NCI-H748 (cell line): Measurements from ENCODE around the gene IL31RA.
"Not testable (repeated sequence)": the region's sequence is repeated elsewhere in the genome, so short reads cannot be mapped to it uniquely, and the experiment has no call there.

Source experiments
- DNase-seq: peaks from one replicate; lab custom pipeline; 2025; ENCODE audit not compliant: unreplicated experiment; lab: John Stamatoyannopoulos, UW

Gene IL31RA

DNA sequence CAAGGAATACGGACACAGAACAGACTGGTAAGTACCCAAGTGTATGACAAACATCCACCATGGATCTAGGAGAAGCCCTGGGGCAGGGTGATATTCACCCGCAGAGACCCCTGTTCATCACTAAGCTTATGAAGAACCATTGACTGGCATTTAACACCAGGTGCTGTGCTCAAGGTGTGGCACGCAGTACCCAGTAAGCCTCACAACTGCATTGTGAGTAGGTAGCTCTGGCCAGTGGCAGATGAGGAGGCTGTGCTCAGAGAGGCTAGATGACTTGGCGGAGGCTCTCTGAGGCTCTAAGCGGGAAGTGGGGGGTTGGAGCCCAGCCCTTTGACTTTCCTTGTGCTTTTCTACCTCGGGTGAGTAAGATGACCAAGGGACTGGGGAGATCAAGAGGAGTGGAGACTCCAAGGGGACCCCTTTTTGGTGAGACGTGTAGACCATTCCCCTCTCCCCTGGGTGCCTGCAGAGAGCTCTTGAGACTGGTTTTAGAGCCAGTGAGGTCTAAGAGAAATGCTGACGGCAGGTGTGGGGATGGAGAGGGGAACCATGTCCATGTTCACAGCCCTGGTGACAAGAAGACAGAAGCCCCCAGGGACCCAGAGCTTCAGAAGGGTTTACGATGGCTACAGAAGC, 72.8 kb downstream of the IL31RA start:
- DNase-seq = peak; percentile 19

DNA sequence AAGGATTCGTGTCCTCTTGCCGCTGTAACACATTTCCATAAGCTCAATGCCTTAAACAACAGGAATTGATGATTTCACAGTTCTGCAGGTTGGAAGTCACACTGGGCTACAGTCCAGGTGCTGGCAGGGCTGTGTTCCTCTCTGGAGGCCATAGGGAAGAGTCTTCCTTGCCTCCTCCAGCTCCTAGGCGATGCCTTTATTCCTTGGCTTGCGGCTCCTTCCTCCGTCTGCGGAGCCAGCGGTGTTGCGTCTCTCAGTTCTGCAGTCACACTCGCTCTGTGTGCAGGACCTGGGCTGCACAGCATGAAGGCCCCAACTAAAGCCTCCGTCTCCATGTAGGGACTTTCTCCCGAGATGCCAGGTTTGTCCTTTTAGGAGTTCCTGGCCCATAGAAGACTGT, 73.6 kb downstream of the IL31RA start:
- no peak for DNase-seq

DNA sequence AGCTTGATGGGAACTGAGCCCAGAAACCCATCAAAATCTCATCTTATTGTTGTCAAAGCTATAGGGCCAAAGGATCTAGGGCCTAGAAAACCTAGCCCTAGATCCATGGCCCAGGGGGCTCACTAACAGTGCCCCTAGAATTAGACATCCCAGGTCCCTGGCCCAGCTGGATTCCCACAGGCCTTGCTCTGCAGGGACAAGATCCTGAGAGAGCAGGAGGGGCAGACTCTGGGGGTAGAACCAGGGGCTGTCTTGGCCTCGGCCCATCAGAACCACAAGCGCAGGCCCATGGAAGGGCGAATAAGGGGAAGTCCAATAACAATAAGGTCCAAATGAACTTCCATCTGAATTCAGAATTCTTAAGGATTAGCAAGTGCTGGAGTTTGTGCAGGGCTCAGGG, 74.0 kb downstream of the IL31RA start:
- no peak for DNase-seq

DNA sequence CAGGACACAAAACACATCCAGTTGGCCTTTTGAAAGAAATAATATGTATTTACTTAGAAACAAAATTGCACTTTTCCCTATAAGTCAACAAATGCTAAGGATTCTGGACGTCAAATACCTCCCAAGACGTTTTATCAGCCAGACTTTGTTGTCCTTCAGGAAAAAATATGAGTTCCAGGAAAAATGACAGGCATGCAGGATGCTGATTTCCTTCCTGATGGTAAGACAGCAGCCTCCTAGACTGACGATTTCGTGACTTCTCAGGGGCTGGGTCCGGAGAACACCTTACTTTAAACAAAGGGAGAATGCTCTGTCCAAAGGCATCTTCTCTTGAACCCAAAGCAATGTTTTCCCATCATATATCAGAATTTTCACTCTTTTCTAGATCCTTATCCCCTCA, 74.6 kb downstream of the IL31RA start:
- DNase-seq = no peak

DNA sequence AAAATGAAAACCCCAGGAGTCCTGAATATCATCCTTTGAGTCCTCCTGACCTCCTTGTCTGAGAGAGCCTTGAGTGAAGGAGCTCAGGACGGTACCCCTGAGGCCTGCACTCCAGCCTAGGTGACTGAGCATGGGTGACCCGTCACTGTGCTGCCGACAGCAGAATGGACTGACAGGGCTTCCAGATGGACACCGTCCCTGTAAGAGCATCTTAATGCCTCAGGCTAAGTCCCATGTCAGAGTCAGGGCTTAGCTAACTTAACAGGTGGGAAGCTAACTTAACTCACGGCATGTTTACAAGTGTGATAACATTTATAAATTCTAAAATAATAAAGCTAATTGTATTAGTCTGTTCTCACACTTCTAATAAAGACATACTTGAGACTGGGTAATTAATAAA, 75.3 kb downstream of the IL31RA start:
- no peak for DNase-seq

DNA sequence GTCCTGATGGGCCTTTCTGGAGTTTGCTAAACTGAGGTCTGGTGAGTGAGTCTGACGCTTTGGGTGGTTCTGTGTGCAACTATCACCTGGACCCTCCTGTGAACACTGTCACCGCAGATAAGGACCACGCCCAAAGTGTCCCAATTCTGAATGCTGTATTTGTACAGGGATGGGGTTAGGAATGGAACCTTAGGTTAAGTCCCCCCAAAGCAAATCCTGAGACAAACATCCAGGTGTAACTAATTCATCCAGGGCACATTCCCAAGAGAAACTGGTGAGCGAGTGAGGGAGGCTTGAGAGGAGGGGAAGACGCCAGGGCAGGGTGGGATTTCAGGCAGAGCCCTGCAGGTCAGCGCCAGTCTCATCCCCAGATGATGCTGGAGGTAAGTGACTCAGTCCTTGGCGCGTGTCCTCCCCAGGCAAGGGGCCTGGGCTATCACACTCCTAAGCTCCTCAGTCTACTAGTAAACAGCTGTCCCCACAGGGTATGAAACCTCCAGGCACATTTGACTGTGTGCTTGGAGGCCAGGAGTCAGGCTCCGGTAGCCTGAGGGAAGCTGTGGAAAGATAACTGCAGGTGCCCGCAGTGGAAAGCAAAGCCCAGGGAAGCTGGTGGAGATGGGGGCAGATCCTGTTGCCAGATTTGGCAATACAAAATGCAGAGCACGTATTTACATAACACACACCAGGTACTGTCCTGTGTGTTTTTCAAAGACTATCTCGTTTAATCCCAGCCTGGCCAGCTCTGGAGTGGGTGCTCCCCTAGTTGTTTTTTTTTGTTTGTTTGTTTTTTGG, 76.9 kb downstream of the IL31RA start:
- DNase-seq = peak; percentile 5

DNA sequence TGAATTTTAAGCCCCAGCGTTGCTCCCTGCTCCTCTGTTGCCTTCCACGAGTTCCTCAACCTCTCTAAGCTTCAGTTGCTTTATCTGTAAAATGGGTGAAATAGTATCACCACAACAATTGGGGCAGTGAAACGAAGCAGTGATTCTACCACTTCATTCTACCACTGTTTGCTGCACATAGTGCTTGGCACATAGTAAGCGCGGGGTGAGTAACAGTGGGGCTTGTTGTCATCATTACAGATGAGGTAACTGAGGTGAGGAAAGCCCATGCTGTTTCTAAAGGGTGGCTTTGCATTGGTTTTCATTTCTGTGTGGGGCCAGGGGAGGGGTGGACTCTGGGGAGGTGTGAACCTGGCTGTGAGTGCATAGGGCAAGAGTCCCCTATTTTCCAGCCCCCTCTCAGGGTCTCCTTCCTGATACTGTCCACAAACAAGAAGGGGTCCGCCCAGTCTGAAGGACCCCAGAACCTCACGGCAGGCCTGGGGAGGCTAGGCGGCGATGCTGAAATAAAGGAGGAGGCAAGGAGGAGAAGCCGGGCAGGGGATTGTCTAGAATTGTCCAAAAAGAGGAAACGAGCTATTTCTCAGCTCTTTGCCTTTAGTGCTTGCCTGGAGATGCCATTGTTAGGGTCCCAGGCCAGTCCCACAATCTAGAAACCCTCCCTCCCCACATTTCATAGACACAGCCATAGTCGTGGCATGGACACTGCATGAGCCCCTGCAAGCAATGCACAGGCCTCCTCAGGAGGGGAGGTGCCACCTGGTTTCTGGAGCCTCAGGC, 78.1 kb downstream of the IL31RA start:
- no peak for DNase-seq

DNA sequence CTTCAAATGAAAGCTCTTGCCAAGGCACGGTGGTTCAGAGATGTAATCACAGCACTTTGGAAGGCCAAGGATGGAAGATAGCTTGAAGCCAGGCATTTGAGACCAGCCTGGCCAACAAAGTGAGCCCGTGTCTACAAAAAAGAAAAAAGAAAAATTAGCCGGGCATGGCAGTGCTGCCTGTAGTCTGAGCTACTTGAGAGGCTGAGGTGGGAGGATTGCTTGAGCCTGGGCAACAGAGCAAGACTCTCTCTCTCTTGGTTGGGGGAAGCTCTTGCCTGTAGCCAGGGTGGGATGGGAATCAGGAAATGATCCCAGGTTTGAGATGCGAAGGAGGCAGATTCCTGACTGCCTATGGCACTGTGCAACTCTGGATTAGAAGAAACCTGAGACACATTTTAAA, 81.5 kb downstream of the IL31RA start:
- no peak for DNase-seq

DNA sequence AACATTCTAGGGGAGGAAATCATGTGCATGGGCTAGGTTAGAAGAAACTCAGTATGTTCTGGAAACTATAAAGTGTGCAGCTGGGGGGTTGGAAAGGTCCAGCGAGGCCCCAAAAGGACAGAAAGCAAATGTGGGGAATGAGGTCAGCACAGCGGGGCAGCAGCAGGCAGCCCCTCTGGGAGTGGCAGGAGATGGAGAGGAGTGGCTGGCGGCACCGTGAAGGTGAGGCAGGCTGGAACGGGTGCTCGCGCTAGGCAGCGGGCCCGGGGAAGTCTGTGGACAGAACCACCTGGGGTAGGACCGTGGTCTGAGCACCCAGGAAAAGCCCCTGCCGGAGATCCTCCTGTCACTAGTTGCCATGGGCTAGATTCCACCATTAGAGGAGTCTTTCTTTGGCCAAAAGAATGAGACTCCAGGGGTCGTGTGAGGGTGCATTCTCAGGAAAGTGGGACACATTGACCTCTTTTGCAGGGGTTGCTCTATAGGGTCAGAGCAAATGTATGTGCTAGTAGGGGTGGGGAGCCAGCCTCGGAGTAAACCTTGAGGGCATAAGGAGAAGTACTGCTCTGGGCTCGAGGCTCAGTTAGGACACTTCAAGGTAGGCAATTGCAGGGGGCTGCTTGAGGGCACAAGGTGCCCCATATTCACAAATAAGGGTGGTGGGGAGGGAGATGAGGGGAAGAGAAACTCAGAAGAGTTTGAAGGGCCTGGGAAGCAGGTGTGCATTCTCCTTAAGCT, 82.4 kb downstream of the IL31RA start:
- no peak for DNase-seq

DNA sequence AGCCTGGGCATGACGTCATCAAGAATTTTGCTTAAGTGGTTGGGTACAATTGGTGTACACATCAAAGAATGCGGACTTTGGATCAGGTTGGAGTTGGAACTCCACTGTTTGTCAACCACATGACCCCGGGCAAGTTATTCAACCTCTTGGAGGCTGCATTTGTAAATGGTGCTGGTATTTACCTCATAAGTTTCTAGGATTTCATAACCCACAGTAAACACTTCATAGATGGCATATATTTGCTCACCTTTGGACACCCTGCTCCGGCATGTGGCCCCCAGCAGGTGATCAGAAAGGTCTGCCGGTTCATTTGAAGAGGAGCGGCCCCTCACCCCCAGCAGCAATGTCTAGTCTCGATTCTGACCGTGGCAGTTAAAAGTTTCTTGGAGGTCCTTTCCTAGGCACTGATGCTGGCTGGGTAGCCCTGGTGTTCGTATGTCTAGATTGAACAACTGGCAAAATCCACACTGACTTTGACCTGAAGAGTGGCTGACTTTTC, 83.0 kb downstream of the IL31RA start:
- no peak for DNase-seq

DNA sequence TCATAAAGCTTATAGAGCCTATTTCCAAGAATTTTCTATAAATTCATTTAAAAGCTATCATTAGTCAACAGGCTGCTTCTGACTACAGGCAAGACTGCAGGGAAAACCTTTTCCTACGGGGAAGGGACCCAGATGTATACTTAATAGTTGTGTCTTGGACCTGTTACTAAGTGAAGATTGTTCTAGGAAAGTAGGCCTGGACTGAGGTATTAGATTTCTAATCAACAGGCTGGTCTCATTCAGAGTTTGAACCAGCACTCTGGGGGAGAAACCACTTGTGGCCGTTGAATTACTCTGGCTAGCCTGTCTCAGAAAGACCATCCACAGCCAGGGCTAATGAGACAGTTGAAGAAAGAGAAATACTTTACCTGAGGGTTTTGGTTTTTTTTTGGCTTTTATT, 83.6 kb downstream of the IL31RA start:
- no peak for DNase-seq

DNA sequence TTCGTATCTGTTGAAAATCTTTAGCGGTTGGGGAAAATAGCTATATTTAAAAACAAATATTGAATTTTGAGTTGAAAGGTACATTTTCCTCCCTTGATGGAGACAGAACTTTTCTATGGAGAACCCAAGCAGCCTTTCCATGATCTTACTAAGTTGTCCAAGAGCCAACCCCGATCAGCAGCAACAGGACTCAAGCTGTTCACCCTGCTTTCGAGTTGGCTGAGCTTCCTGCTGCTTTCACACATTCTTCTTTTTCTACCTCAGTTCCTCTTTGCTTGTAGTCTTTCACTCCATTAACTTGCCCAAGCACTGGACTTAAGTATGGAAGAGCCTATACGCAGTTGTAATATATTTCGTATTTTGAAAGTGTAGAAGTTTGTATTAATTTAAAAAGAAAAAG, 84.2 kb downstream of the IL31RA start:
- no peak for DNase-seq

DNA sequence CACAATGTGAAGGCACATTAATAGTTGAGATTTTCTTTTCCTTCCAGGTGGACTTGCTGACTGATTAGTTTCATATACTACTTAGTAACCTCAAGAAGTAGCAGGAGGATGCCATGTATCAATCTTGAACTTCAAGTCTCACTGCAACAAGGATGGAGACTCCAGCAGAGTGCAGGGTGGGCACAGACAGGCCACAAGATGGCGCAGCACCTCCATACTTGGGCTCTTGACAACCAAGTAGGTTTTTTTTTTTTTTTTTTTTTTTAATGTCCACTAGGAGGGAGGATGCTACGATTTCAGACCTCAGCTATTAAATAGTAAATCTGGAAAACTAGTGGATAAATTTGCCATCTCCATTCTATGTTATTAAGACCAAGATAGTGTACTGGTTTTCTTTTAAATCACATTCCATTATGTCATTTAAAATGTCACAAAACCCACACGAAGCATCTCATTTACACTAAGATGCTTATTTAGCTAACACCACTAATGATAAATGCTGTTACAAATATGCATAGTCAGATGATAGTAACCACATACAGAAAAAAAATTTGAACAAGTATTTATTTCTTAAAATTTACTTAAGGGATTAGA, 85.0 kb downstream of the IL31RA start:
- peak; percentile 74 for DNase-seq

DNA sequence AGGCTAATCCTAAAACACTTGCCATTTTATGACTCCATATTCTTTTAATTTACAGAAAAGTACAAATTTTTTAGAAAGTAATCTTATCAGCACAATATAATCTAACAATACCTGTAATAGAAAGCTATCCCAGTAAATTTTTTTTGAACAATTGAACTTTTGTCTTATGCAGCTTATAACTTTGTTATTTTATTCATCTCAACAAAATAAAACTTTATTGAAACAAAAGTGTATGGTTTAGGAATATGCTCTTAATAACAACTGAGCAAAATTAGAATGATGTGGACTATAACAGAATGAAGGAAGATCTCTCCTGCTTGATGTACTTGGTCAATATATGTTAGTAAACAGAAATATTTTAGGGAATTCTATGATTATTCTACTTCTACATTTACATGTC, 86.4 kb downstream of the IL31RA start:
- not testable (repeated sequence) for DNase-seq

DNA sequence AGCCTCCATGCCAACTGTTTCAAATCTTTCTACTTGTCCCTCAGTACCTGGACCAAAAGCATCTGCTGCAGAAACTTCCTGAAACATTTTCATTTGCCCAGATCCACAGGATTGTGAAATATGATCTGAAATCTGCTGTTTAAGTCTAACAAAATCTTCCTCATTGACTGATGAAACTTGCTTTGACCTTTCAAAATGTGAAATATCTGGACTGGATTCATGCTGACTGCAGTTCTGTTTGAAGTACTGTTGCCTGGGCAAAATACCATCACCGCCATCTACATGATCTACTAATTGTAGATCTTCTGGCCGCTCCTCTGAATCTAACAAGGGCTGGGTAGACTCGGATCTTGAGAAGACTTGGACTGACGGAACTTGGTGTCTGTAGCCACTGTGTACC, 90.0 kb downstream of the IL31RA start:
- not testable (repeated sequence) for DNase-seq

DNA sequence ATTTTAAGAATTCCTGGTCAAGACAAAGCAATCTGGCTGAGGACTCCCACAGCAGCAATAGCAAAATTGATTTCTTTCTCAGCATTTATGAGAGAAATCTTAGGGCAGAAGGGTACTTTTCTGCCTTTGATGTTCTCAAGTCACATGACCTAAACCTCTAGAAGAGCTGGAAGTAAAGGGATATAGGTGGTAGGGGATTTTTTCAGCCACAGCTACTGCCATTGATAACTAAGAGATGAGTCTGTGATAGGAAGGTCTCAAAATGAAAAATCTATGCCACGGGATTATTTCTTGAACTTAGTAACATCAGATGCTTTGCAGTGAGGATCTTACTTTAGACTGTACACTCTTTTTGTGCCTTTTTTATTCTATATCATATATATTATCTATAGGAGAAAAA, 108.1 kb downstream of the IL31RA start:
- DNase-seq = no peak

DNA sequence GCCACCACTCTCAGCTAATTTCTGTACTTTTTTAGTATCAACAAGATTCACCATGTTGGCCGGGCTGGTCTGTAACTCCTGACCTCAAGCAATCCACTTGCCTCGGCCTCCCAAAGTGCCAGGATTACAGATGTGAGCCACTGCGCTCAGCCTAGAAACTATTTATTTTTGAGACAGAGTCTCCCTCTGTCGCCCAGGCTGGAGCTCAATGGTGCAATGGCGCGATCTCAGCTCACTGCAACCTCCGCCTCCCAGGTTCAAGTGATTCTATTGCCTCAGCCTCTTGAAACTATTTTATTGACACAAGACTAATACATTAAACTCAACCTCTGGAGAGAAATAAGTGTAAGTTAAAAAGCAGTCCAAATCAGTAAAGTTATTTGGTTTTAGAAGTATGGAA, 109.6 kb downstream of the IL31RA start:
- no peak for DNase-seq

DNA sequence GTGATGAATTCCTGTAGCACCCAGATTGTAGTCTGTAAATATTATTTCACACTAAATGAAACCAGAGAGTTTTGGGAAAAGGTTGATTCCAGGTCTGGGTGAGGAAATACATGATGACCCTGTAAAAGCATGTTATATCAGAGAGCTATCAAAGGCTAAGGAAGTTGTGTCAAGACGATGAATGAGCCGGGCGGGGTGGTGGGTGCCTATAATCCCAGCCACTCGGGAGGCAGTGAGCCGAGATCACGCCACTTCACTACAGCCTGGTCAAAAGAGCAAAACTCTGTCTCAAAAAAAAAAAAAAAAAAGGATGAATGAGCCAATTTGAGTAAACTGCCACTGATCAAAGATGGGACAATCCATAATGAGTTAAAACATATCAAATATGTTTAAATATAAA, 114.4 kb downstream of the IL31RA start:
- DNase-seq = no peak

DNA sequence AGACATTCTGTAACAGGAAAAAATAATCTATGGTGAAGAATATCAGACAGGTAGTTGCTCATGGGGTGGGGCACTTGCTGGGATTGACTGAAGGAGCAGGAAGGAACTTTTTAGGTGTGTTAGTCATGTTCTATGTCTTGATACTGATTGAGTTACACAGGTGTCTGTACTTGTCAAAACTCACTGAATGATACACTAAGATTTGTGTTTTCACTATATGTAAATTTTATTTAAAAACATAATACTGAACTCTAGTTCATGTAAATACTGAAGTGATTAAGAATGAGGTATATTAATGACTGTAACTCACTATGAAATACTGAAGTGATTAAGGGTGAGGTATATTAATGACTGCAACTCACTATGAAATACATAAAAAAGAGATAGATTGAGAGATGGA, 115.1 kb downstream of the IL31RA start:
- DNase-seq = no peak

DNA sequence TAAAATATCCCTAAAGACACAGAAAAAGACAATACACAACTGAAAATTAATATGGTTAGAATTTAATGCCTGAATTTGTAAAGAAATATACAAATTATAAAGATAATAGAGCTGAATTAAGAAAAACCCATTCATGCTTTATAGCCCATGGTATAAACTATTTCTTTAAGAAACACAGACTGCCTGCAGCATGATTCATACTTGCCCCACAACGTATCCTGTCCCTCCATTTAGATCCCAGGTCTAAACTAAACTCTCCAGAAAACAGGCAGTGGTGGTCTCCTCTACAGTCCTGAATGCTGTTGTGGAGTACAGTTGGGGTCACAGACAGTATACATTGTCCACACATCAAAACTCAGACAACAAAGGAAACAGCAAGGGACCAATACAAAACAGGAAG, 118.8 kb downstream of the IL31RA start:
- DNase-seq = no peak
